HG03460 (cell line): ENCODE measurements around the gene CERS6.
"Not testable (repeated sequence)": the region's sequence is repeated elsewhere in the genome, so short reads cannot be mapped to it uniquely, and the experiment has no call there.

Source experiments
- ATAC-seq: cut with Tn5 transposase; IDR thresholded peaks from one replicate; pipeline ENCODE4 v1.9.1; 2021; ENCODE audit not compliant: unreplicated experiment

CERS6 gene

GRCh38 chr2:168633200-168633599 is 177.1 kb downstream of the CERS6 start:
- no peak for ATAC-seq

GRCh38 chr2:168633895-168634294 is 177.8 kb downstream of the CERS6 start:
- no peak for ATAC-seq

DNA sequence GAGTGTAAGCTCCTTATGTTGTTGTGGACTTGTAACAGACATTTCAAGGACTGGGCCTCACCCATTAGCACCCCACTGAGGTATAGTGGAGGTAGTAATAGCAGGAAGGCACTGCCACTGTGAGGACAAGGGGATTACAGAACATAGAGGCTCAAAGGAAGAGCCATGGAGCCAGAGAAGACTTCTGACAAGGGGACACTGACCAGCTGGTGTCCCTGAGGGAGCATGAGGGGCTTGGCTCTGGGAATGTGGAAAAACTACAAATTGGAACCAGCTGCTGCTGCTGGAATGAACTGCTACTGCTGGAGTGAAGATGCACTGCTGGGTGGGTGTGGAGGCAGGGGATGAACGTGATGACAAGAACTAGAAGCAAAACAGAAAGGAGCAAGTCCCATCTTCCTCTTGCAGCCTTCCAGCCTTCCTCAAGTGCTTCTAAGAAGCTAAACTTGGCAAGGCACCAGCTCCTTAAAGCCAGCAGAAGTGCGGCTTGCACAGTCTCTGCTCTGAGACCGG is 179.0 kb downstream of the CERS6 start:
- peak; percentile 38 for ATAC-seq

- no peak for ATAC-seq
These were observed 182.9 kb downstream of the CERS6 start for GRCh38 chr2:168639018-168639417.

DNA sequence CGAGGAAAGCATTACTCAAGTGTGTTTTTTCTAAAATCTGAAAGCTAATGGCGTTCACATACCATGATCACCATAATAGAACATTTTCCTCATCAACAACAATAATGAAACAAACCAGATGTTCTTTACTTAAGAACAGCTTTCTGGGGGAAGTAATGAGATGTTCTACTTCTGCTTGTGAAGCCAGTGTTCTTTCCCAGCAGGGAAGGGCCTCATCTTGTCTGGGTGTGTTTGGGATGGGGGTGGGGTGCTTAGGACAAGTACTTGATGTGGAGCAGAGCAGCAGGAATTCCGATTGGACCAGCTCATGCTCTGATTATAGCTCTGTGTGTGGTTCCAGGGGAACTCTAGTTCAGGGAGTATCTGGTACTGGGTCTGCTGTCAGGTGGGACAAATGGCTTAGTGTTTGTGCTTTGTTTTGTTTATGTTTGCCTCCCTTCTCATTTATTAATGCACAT is 183.4 kb downstream of the CERS6 start:
- no peak for ATAC-seq

- no peak for ATAC-seq
These were observed 184.0 kb downstream of the CERS6 start for GRCh38 chr2:168640039-168640438.

- no peak for ATAC-seq
These were observed 185.6 kb downstream of the CERS6 start for GRCh38 chr2:168641636-168642035.

- ATAC-seq: no peak
These were observed 186.8 kb downstream of the CERS6 start for GRCh38 chr2:168642873-168643272.

DNA sequence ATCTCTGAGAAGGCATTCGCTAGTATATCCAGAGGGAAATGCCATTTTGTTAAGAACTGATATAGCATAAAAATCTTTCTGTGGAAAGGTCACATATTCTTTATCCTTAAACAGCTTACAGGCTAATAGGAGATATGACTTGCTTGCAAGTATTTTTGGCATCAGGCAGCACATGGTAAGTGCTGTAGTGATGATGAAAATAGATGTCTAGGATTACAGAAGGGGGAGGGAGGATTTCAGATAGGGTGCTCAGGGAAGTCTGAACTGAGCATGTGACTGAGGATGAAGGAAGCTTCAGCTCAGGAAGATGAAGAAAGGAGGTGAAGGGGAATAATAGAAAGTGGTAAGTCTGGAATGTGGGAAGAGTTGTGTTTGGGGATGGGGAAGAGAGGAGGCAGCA is 187.9 kb downstream of the CERS6 start:
- ATAC-seq: no peak

- ATAC-seq: no peak
These were observed 189.7 kb downstream of the CERS6 start for GRCh38 chr2:168645696-168646338.

GRCh38 chr2:168649105-168649504 is 193.0 kb downstream of the CERS6 start:
- no peak for ATAC-seq

- ATAC-seq: no peak
These were observed 193.5 kb downstream of the CERS6 start for GRCh38 chr2:168649562-168649961.

GRCh38 chr2:168650139-168650538 is 194.1 kb downstream of the CERS6 start:
- ATAC-seq: no peak

GRCh38 chr2:168650781-168651180 is 194.7 kb downstream of the CERS6 start:
- ATAC-seq: no peak

DNA sequence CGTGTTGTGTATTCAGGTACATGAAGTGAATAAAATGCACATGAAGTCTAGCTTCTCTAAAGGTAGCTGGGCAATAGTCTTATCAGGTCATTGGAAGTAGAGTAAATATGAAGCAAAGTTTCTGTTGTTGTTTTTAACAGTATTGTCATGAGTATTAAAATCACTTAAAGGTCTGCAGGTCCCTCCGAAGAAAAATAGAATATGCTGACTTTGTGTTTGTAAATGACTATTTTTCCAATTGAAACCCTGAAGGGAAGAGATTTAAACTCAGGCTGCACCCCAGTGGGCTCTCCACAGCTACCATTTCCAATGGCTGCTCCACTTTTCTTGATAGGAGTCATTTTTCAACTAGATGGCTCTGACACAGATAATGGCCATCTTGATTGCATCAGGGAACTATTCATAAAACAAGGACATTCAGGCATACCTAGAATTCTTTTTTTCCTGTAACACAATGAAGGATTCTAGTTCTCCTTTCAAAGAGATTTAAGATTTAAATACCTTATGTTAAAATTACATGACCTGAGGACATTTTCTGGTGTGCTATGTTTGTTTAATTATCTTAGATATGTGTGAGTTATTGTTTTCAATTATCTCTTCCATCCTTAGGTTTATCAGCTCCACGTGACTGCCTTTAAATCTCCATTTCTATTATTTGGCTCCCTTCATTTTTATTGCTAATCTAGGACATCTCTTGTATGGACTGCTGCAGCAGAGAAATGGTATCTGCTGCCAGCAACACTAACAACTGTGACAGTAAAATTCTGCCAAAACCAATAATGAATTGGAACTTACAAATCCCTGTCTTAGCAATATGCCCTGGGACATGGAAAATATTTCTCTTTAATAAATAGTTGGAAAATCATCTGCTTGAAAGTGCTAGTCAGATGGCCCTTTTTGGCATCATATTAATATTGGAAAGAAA is 197.2 kb downstream of the CERS6 start:
- ATAC-seq: no peak

- ATAC-seq: no peak
These were observed 198.6 kb downstream of the CERS6 start for GRCh38 chr2:168654705-168655104.

DNA sequence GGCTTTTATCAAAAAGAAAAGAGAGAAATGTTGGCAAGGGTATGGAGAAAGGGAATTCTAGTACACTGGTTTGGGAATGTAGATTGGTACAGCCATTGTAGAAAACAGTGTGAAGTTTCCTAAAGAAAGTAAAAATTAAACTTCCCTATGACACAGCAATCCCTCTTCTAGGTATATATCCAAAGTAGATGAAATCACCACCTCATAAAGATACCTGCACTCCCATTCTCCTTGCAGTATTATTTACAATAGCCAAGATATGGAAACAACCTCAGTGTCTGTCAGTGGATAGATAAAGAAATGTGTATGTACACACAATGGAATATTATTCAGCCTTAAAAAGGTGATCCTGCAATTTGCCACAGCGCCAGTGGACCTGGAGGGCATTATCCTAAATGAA is 199.1 kb downstream of the CERS6 start:
- ATAC-seq: no peak

- ATAC-seq: not testable (repeated sequence)
These were observed 201.3 kb downstream of the CERS6 start for GRCh38 chr2:168657378-168657777.

DNA sequence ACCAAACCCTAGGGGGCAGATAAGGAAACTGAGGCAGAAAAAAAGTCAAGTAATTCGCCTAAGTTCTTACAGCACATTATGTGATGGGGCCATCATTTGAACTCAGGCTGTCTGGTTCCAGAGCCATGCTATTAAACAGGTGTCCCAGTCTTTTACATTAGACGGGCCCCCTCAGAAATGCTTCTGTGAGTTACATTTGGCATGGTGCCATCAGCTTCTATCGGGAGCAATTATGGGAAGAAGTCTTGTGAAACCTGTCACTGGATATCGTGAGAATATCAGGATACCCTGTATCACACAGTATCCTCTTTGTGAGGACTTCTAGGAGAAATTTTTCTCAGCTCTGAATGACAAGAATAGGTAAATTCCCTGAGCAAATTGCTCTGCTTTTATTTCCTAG is 202.6 kb downstream of the CERS6 start:
- ATAC-seq: no peak

- ATAC-seq: no peak
These were observed 205.1 kb downstream of the CERS6 start for GRCh38 chr2:168660870-168661862.

- no peak for ATAC-seq
These were observed 205.8 kb downstream of the CERS6 start for GRCh38 chr2:168661863-168662256.
